C4-2B (cell line): ENCODE measurements around the gene CSNK1D.

Experiments
- CTCF ChIP-seq: fragments of 450-650 bp; conservative IDR thresholded peaks from 2 replicates; pipeline ENCODE4 v1.5.1; 2017; ENCODE audit warnings: mild to moderate bottlenecking
- ZFX ChIP-seq: fragments of 450-650 bp; IDR thresholded peaks from 2 replicates; pipeline ENCODE4 v1.6.1; 2017

GRCh38 chr17:82320956-82321927, 47.7 kb upstream of the CSNK1D start:
- TF ChIP-seq CTCF (peak; percentile 98), ZFX (no peak)
